HEK293 (cell line): Measurements from ENCODE around the gene AGBL3.

Source experiments
- CTCF ChIP-seq: fragments of 450-650 bp; formaldehyde crosslinking; IDR thresholded peaks from 2 replicates; pipeline ENCODE4 v1.5.1; 2016; ENCODE audit warnings: missing biosample characterization, missing genetic modification characterization
- REST ChIP-seq: fragments of 450-650 bp; formaldehyde crosslinking; IDR thresholded peaks from 2 replicates; pipeline ENCODE4 v1.5.1; 2016; ENCODE audit warnings: missing biosample characterization, missing genetic modification characterization
- SALL2 ChIP-seq: fragments of 450-650 bp; formaldehyde crosslinking; IDR thresholded peaks from 2 replicates; pipeline ENCODE4 v1.5.0; 2017; ENCODE audit warnings: missing biosample characterization, mild to moderate bottlenecking, missing genetic modification characterization, borderline replicate concordance
- ZNF23 ChIP-seq: fragments of 450-650 bp; formaldehyde crosslinking; IDR thresholded peaks from 2 replicates; pipeline ENCODE4 v1.5.1; 2016; ENCODE audit warnings: missing biosample characterization, missing genetic modification characterization, borderline replicate concordance

GRCh38 chr7:134939136-134939535 lies 47.2 kb upstream of the AGBL3 start:
- TF ChIP-seq ZNF23 (tag by site-specific recombination), result no peak
- TF ChIP-seq CTCF, result no peak
- no peak for TF ChIP-seq SALL2 (tag by site-specific recombination)
- TF ChIP-seq REST (tag by site-specific recombination), result no peak
